ENCODE results near the gene ENDOD1.
"Not testable (repeated sequence)": the region's sequence is repeated elsewhere in the genome, so short reads cannot be mapped to it uniquely, and the experiment has no call there.

Gene ENDOD1

DNA sequence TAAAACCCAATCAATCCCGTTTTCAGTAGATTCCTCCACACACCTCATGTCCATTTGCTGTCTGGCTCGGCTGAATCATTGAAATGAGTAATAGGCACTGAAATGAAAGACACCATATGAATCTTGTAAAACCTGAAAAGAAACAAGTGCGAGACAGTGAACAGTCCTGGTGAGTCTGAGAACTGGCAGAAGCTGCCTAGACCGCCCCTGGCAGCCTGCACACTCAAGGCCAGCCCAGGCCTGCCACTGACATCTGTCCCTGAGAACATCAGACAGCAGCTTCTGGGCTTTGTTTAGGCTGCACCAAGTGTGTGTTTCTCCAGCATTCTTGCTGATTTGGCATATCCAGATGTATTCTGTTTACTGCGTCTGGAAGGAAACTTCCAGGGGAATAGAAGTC lies 44.8 kb downstream of the ENDOD1 start:
- no peak overlapping the region for H3K4me3 ChIP-seq (ENCODE audit: low read length)
- TF ChIP-seq, protein P1, sequence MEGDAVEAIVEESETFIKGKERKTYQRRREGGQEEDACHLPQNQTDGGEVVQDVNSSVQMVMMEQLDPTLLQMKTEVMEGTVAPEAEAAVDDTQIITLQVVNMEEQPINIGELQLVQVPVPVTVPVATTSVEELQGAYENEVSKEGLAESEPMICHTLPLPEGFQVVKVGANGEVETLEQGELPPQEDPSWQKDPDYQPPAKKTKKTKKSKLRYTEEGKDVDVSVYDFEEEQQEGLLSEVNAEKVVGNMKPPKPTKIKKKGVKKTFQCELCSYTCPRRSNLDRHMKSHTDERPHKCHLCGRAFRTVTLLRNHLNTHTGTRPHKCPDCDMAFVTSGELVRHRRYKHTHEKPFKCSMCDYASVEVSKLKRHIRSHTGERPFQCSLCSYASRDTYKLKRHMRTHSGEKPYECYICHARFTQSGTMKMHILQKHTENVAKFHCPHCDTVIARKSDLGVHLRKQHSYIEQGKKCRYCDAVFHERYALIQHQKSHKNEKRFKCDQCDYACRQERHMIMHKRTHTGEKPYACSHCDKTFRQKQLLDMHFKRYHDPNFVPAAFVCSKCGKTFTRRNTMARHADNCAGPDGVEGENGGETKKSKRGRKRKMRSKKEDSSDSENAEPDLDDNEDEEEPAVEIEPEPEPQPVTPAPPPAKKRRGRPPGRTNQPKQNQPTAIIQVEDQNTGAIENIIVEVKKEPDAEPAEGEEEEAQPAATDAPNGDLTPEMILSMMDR (conservative IDR thresholded peaks at IDR 0.05; ENCODE audit: low read length), result no peak
- DNase-seq (ENCODE audit: low read depth), result peak; percentile 65

- no peak overlapping the region for H3K4me3 ChIP-seq (ENCODE audit: low read length)
- TF ChIP-seq, protein P1 (conservative IDR thresholded peaks at IDR 0.05; ENCODE audit: low read length), result no peak
- DNase-seq (ENCODE audit: low read depth), result no peak
These were observed 45.5 kb downstream of the ENDOD1 start for GRCh38 chr11:95135155-95135554.

GRCh38 chr11:95135880-95136279 lies 46.2 kb downstream of the ENDOD1 start:
- no peak for DNase-seq (ENCODE audit: low read depth)

GRCh38 chr11:95136747-95137146 lies 47.1 kb downstream of the ENDOD1 start:
- not testable (repeated sequence) for DNase-seq (ENCODE audit: low read depth); H3K4me3 ChIP-seq (ENCODE audit: low read length)

More at GRCh38 chr11:95135880-95136279, 46.2 kb downstream of the ENDOD1 start:
- H3K4me3 ChIP-seq (ENCODE audit: low read length), result no peak overlapping the region
- TF ChIP-seq, protein P1 (conservative IDR thresholded peaks at IDR 0.05; ENCODE audit: low read length), result no peak

GRCh38 chr11:95137299-95137698 lies 47.7 kb downstream of the ENDOD1 start:
- TF ChIP-seq, protein P1 (conservative IDR thresholded peaks at IDR 0.05; ENCODE audit: low read length), result no peak
- no peak overlapping the region for H3K4me3 ChIP-seq (ENCODE audit: low read length)

DNA sequence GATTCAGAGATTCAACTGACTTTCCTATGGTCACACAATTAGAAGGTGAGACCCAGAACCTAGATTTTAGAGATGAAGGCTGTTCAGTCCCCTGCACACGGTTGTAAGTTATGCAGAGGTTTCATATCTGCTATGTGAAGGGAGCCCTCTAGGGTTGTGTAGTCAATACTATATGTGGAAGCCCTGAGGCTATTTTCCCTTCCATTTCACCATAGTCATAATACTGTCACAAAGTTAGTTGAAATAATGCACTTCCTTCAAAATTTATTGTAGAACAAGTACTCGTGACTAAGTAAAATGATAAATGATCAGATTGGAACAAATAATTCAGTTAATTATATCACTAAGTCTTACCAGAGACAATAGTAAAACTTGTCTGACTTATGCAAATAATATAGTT lies 48.8 kb downstream of the ENDOD1 start:
- TF ChIP-seq, protein P1 (conservative IDR thresholded peaks at IDR 0.05; ENCODE audit: low read length), result peak; percentile 39
- no peak overlapping the region for H3K4me3 ChIP-seq (ENCODE audit: low read length)
- DNase-seq (ENCODE audit: low read depth), result no peak

More at GRCh38 chr11:95137299-95137698, 47.7 kb downstream of the ENDOD1 start:
- DNase-seq (ENCODE audit: low read depth), result no peak

DNA sequence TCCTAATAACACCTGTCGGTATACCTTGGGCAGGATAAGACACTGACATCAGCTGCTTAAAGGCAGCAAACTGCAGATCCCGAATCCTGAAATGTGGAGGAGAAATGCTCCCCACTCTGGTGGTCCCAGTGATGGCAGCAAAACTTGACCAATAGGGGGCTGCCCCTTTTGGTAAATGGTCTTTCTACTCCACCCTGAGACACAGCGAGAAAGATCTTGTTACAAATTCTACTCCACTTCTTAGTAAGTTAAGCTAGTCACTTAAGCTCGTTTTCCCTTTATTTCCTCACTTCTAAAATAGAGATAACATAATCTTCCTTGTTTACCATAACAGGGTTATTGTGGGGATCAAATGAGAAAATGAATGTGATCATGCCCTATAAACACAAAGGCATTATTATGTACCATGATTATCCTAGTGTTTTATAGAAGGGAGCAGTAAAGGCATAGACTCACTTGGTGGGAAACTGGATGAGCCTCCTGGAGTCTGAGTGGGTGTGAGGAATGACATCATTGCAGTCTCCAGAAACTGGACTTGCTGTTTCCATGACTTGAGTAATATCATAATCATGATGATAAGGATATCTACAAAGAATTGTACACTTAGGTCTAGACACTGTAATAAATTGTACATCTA lies 50.9 kb downstream of the ENDOD1 start:
- no peak overlapping the region for H3K4me3 ChIP-seq (ENCODE audit: low read length)
- TF ChIP-seq, protein P1 (conservative IDR thresholded peaks at IDR 0.05; ENCODE audit: low read length), result no peak
- no peak for DNase-seq (ENCODE audit: low read depth)

Measured in AG10803 (cell line).